H1 (cell line): ENCODE data around the gene CTCF. TPM values are rescaled to one million over a fixed set of nuclear protein-coding genes. Genes with fewer than 3 reads are reported as not detected.

ENCODE experiments used
- CTCF ChIA-PET: fragments of 300-600 bp; sonication (Branson Sonifier 250); formaldehyde crosslinking; loops from one replicate; lab custom pipeline; 2021; ENCODE audit not compliant: partially characterized antibody; lab: Charles Lee
- POLR2A ChIA-PET: fragments of 300-600 bp; sonication (Branson Sonifier 250); formaldehyde crosslinking; loops from one replicate; lab custom pipeline; 2021; ENCODE audit warnings: inconsistent platforms; ENCODE audit not compliant: partially characterized antibody; lab: Charles Lee
- DNase-seq, 2 experiments: peaks; one replicate each; pipeline versions ENCODE4 v3.0.0 to v3.0.0-alpha.2; 2010 to 2022; ENCODE audit warnings: low spot score in 2 of 2, low read depth in 1 of 2, mixed read lengths in 1 of 2
- FAIRE-seq: peaks from 2 replicates; lab custom pipeline; 2011; peaks lifted over from hg19 to GRCh38; lab: Jason Lieb, UNC
- H2AFZ ChIP-seq: 2 replicates; pipeline ENCODE4 v1.8.1; 2012; ENCODE audit warnings: low read length, inconsistent platforms
- H2AK5ac ChIP-seq: 2 replicates; pipeline ENCODE4 v1.6.1; 2013; ENCODE audit warnings: low read depth, low read length
- H2BK120ac ChIP-seq: replicated peaks from 2 replicates; pipeline ENCODE3; 2013; ENCODE audit warnings: low read depth, low read length, inconsistent platforms
- H2BK12ac ChIP-seq: 2 replicates; pipeline ENCODE4 v1.6.1; 2013; ENCODE audit warnings: low read depth, low read length
- H2BK15ac ChIP-seq: 2 replicates; pipeline ENCODE4 v1.6.1; 2013; ENCODE audit warnings: low read length
- H2BK20ac ChIP-seq: 2 replicates; pipeline ENCODE4 v1.6.1; 2013; ENCODE audit warnings: low read length
- H2BK5ac ChIP-seq: 2 replicates; pipeline ENCODE4 v1.6.1; 2013; ENCODE audit warnings: low read depth, low read length
- H3K14ac ChIP-seq: 2 replicates; pipeline ENCODE4 v1.6.1; 2013; ENCODE audit warnings: inconsistent platforms; ENCODE audit not compliant: insufficient read length
- H3K18ac ChIP-seq: 2 replicates; pipeline ENCODE4 v1.6.1; 2013; ENCODE audit warnings: low read length; ENCODE audit errors: extremely low read depth
- H3K23ac ChIP-seq: 2 replicates; pipeline ENCODE4 v1.6.1; 2013; ENCODE audit warnings: inconsistent platforms; ENCODE audit not compliant: insufficient read length
- H3K23me2 ChIP-seq: 2 replicates; pipeline ENCODE4 v1.6.1; 2013; ENCODE audit warnings: low read depth, low read length
- H3K27ac ChIP-seq: 2 replicates; pipeline ENCODE4 v1.6.1; 2011; ENCODE audit warnings: low read depth, low read length, inconsistent platforms
- H3K27me3 ChIP-seq, 4 experiments: replicated peaks in 1 of 4; 1 replicate in 1 of 4; 2 replicates in 3 of 4; pipeline versions ENCODE4 v1.6.1 to v1.8.1; 2011 to 2013; ENCODE audit warnings: low read length in 3 of 4, mild to moderate bottlenecking in 3 of 4, inconsistent platforms in 2 of 4, mixed read lengths in 2 of 4, moderate library complexity in 1 of 4; ENCODE audit not compliant: control insufficient read depth in 3 of 4, insufficient read depth in 3 of 4; ENCODE audit errors: extremely low read depth in 1 of 4
- H3K36me3 ChIP-seq, 4 experiments: 2 replicates each; pipeline versions ENCODE4 v1.6.1 to v1.8.1; 2011 to 2013; ENCODE audit warnings: mild to moderate bottlenecking in 4 of 4, low read length in 3 of 4, moderate library complexity in 2 of 4, control low read depth in 1 of 4, inconsistent platforms in 1 of 4; ENCODE audit not compliant: insufficient read depth in 4 of 4, control insufficient read depth in 2 of 4
- H3K4ac ChIP-seq: replicated peaks from 2 replicates; pipeline ENCODE3; 2013; ENCODE audit warnings: low read length, low read depth, mixed read lengths, inconsistent platforms; ENCODE audit not compliant: insufficient read length
- H3K4me1 ChIP-seq, 4 experiments: replicated peaks in 1 of 4; 1 replicate in 1 of 4; 2 replicates in 3 of 4; pipeline versions ENCODE4 v1.6.1 to v1.8.1; 2011 to 2013; ENCODE audit warnings: low read length in 3 of 4, inconsistent platforms in 2 of 4, mixed read lengths in 1 of 4; ENCODE audit not compliant: insufficient read depth in 4 of 4, control insufficient read depth in 3 of 4
- H3K4me2 ChIP-seq, 2 experiments: 2 replicates each; pipeline versions ENCODE4 v1.6.1 to v1.8.1; 2011 to 2013; ENCODE audit warnings: low read depth in 2 of 2, low read length in 2 of 2, control low read depth in 1 of 2, inconsistent platforms in 1 of 2, mild to moderate bottlenecking in 1 of 2; ENCODE audit not compliant: insufficient read depth in 1 of 2
- H3K4me3 ChIP-seq, 4 experiments: fragments of 200-600, 300-600 bp in 1 of 4; sonication (generic), shearing (Covaris generic), sonication (Bioruptor Twin) in 1 of 4; 2 replicates each; pipeline versions ENCODE4 v1.5.1 to v1.8.1; 2011 to 2016; ENCODE audit warnings: low read length in 4 of 4, low read depth in 3 of 4, control low read depth in 2 of 4, inconsistent platforms in 2 of 4, mild to moderate bottlenecking in 2 of 4, mixed read lengths in 1 of 4, moderate library complexity in 1 of 4; ENCODE audit not compliant: insufficient read depth in 2 of 4; ENCODE audit errors: extremely low read depth in 1 of 4
- H3K56ac ChIP-seq: replicated peaks from 2 replicates; pipeline ENCODE3; 2013; ENCODE audit warnings: low read depth, mild to moderate bottlenecking, mixed read lengths, low read length, inconsistent platforms; ENCODE audit not compliant: insufficient read length
- H3K79me1 ChIP-seq: 2 replicates; pipeline ENCODE4 v1.6.1; 2013; ENCODE audit warnings: low read depth, low read length, control low read depth
- H3K79me2 ChIP-seq, 2 experiments: 2 replicates each; pipeline versions ENCODE4 v1.6.1 to v1.8.1; 2012 to 2013; ENCODE audit warnings: low read length in 2 of 2, mild to moderate bottlenecking in 2 of 2, inconsistent platforms in 1 of 2; ENCODE audit not compliant: insufficient read depth in 2 of 2, control insufficient read depth in 1 of 2
- H3K9ac ChIP-seq, 4 experiments: replicated peaks in 1 of 4; 1 replicate in 1 of 4; 2 replicates in 3 of 4; pipeline versions ENCODE4 v1.6.1 to v1.8.1; 2011 to 2013; ENCODE audit warnings: low read depth in 3 of 4, low read length in 3 of 4, control low read depth in 2 of 4, mild to moderate bottlenecking in 2 of 4, moderate library complexity in 2 of 4, inconsistent platforms in 1 of 4; ENCODE audit errors: extremely low read depth in 1 of 4
- H3K9me3 ChIP-seq, 2 experiments: 2 replicates each; pipeline versions ENCODE4 v1.6.1 to v1.8.1; 2012 to 2013; ENCODE audit warnings: mild to moderate bottlenecking in 2 of 2, moderate library complexity in 2 of 2, control low read depth in 1 of 2, inconsistent platforms in 1 of 2, low read depth in 1 of 2, low read length in 1 of 2, mixed read lengths in 1 of 2; ENCODE audit not compliant: insufficient read depth in 2 of 2
- H4K20me1 ChIP-seq, 2 experiments: replicated peaks in 1 of 2; 2 replicates each; pipeline versions ENCODE3 to v1.8.1; 2011 to 2013; ENCODE audit warnings: inconsistent platforms in 2 of 2, low read length in 2 of 2, mild to moderate bottlenecking in 1 of 2; ENCODE audit not compliant: insufficient read depth in 2 of 2, control insufficient read depth in 1 of 2
- H4K5ac ChIP-seq: 2 replicates; pipeline ENCODE4 v1.6.1; 2013; ENCODE audit warnings: low read length, low read depth, mixed read lengths, inconsistent platforms; ENCODE audit not compliant: insufficient read length
- H4K8ac ChIP-seq: 2 replicates; pipeline ENCODE4 v1.8.0; 2013; ENCODE audit warnings: mild to moderate bottlenecking, moderate library complexity, low read length, inconsistent platforms; ENCODE audit not compliant: insufficient read depth; ENCODE audit errors: extremely low read depth
- H4K91ac ChIP-seq: replicated peaks from 2 replicates; pipeline ENCODE3; 2013; ENCODE audit warnings: low read length, mixed read lengths, inconsistent platforms; ENCODE audit not compliant: insufficient read length
- CBX5 ChIP-seq: fragments of 300-800, 300-1000 bp; sonication (generic); IDR thresholded peaks from 2 replicates; pipeline ENCODE4 v1.7.1; 2016; ENCODE audit warnings: antibody characterized with exemption, low read length, low read depth
- KDM1A ChIP-seq: fragments of 200-600, 300-600 bp; sonication (generic); IDR thresholded peaks from 2 replicates; pipeline ENCODE4 v1.7.1; 2016; ENCODE audit warnings: mild to moderate bottlenecking, low read length, borderline replicate concordance
- SP2 ChIP-seq: IDR thresholded peaks from 2 replicates; pipeline ENCODE4 v1.6.1; 2012; ENCODE audit warnings: mild to moderate bottlenecking, low read length, inconsistent platforms
- USF2 ChIP-seq: IDR thresholded peaks from 2 replicates; pipeline ENCODE4 v1.6.1; 2011; ENCODE audit warnings: low read length, improper control_type of control experiment
- WGBS, 2 experiments: shearing (Covaris generic) in 1 of 2; methylation state at CpG; one replicate each; pipeline versions ENCODE4 v1.1.6 to v1.1.7; 2013 to 2015; ENCODE audit warnings: low lambda C conversion rate in 2 of 2, mixed read lengths in 2 of 2, inconsistent platforms in 1 of 2, low coverage in 1 of 2, missing lambda C conversion rate in 1 of 2; ENCODE audit not compliant: insufficient replicate concordance in 2 of 2, insufficient coverage in 1 of 2, insufficient read length in 1 of 2; ENCODE audit errors: extremely low coverage in 1 of 2, missing lambda C conversion rate in 1 of 2; 5-methylcytosine and 5-hydroxymethylcytosine counted together
- polyA plus RNA-seq, 7 experiments: library from polyadenylated mRNA; depleted of rRNA in 3 of 7; stranded (reverse) in 5 of 7; unstranded in 2 of 7; fragments of >200 nt in 5 of 7; fragments of 200-250 nt in 2 of 7; gene quantifications; 1 replicate in 5 of 7; 2 replicates in 1 of 7; 4 replicates in 1 of 7; pipeline versions ENCODE4 v1.2.1 to v1.2.3, GENCODE V29; 2011 to 2013; ENCODE audit warnings: missing spikeins in 2 of 7, mixed read lengths in 2 of 7
- total RNA-seq: library from RNA; stranded (reverse); fragmentation: NEBNext Ultra II Directional; extraction: Animal tissue kit (Norgen Biotek cat#: 25700); gene quantifications from 2 replicates; pipeline ENCODE4 v1.2.1, GENCODE V29; 2021

The CTCF gene
- total and polyA plus RNA-seq, 2 of the 8 experiments (the other 6 are each of a cell fraction or from before 2014, with no cell fraction given): 32.4 to 66.0 TPM

DNA sequence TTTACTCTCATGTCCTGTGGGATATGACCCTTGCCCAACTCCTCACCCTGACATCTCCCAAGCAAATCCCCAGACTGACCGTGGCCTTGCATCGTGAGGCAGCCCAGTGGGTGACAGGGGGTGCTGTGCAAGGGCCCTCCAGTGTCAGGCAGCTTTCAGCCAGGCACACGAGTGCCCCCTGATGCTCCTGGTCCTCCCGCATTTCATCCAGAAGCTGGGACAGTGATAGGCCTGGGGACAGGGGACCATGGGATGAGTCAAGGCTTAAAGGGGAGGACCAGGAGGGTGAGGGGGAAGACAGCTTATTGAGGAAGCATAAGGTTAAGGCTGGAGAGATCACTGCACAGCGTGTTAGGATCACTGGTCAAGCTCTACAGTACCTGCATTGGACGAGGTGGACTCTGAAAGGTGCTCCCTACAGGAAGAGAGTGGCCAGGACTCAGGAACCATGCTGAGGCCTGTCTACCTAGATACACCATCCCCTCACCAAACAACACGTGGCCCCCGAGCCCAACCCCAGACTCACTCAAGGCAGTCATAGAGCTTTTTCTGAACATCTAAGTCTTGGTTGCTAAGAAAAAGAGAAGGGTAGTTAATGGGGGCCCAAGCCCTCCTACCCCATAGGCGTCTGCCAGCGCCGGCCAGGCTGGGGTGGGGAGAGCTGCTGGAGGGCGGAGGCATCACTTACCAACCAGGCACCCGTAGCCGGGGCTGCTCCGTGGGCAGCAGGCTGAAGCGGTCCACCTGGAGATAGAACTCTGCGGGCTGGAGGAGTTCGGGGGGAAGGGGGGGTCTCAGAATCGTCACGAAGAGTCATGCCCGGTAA is 96.7 kb downstream of the CTCF start:
- H2BK120ac ChIP-seq: no peak overlapping the region
- H2BK5ac ChIP-seq: no peak overlapping the region
- H3K14ac ChIP-seq: no peak overlapping the region
- no peak overlapping the region for H4K91ac ChIP-seq
- TF ChIP-seq CBX5 (no peak), USF2 (no peak), SP2 (no peak), KDM1A (no peak)
- POLR2A ChIA-PET: interaction anchor here (0.5 to 2.8 kb wide), 5 partner anchors 95 to 209 kb away, joined by 3 to 12 read pairs (median 3); partner anchors contain the start of gene CTCF
- H2BK20ac ChIP-seq: no peak overlapping the region
- no peaks in the 10 kb centered on the region for H3K9me3 ChIP-seq
- no peak overlapping the region for H2AK5ac ChIP-seq
- H4K20me1 ChIP-seq: peaks cover 5 to 6% of the 10 kb centered on the region in 2 experiments
- no peak overlapping the region for H3K23ac ChIP-seq
- no peaks in the 10 kb centered on the region; the same call in 1 of the 2 replicates for H3K79me1 ChIP-seq
- peak overlapping the region; percentile 73 to 99 for H3K4me2 ChIP-seq
- FAIRE-seq: no peak
- CTCF ChIA-PET: interaction anchor here (0.6 to 13.7 kb wide), 8 partner anchors 9 to 145 kb away, joined by 3 to 202 read pairs (median 10); partner anchors contain the start of genes CARMIL2 and RIPOR1
- H3K4me1 ChIP-seq: peaks cover 0 to 18% (median 11%) of the 10 kb centered on the region in 4 experiments; a peak in 5 of 7 replicates
- no peak overlapping the region for H2AFZ ChIP-seq
- no peak overlapping the region; the same call in 1 of the 2 replicates for H4K8ac ChIP-seq
- H3K9ac ChIP-seq: peak overlapping the region in 3 of 4 experiments; percentile 58 to 88 (median 71); a peak in 4 of 7 replicates
- peaks cover 16% of the 10 kb centered on the region for H3K23me2 ChIP-seq
- H3K18ac ChIP-seq: no peak overlapping the region; the same call in 1 of the 2 replicates
- no peak overlapping the region for H4K5ac ChIP-seq
- no peak overlapping the region for H2BK12ac ChIP-seq
- H3K27ac ChIP-seq: no peak overlapping the region
- WGBS, 2 experiments: 48% methylated on average over 21 of the region's 21 CpGs; no CpG with 5 or more reads in 1 of the 2 experiments
- DNase-seq: no peak
- no peak overlapping the region for H3K4ac ChIP-seq
- H3K79me2 ChIP-seq: no peaks in the 10 kb centered on the region
- H3K36me3 ChIP-seq: peaks cover 0 to 4% (median 2%) of the 10 kb centered on the region in 4 experiments; a peak in 1 of 8 replicates
- no peak overlapping the region for H3K56ac ChIP-seq
- H3K4me3 ChIP-seq: peak overlapping the region; percentile 86 to 98 (median 89)
- peaks cover 0 to 5% (median 4%) of the 10 kb centered on the region in 4 experiments; a peak in 3 of 7 replicates for H3K27me3 ChIP-seq
- H2BK15ac ChIP-seq: no peak overlapping the region
